Natural killer cell (primary cell): ENCODE measurements around the gene PLCB1. TPM values are rescaled to one million over a fixed set of nuclear protein-coding genes. Genes with fewer than 3 reads are reported as not detected.

ENCODE experiments used
- ATAC-seq, 3 donors: fragments of 150-1000 bp in 2 of 3; fragments of 200-7000 bp in 1 of 3; cut with Tn5 transposase; 1 replicate in 1 of 3; 2 replicates in 2 of 3; pipeline ENCODE4 v1.10.0; 2021; ENCODE audit warnings: mild to moderate bottlenecking in 2 of 3, moderate library complexity in 2 of 3
- DNase-seq, 2 donors: peaks; one replicate each; pipeline versions ENCODE4 v3.0.0 to v3.0.0-alpha.2; 2013 to 2021; ENCODE audit warnings: mixed read lengths in 1 of 2
- H3K27ac ChIP-seq: one replicate; pipeline ENCODE4 v1.5.1; 2013; ENCODE audit warnings: mild to moderate bottlenecking, low read length
- H3K27me3 ChIP-seq: one replicate; pipeline ENCODE4 v1.6.1; 2013; ENCODE audit warnings: low read length; ENCODE audit not compliant: control insufficient read depth, insufficient read depth
- H3K36me3 ChIP-seq: one replicate; pipeline ENCODE4 v1.6.1; 2013; ENCODE audit warnings: low read length; ENCODE audit not compliant: control insufficient read depth, insufficient read depth
- H3K4me1 ChIP-seq: one replicate; pipeline ENCODE4 v1.6.1; 2013; ENCODE audit warnings: low read length; ENCODE audit not compliant: control insufficient read depth, insufficient read depth
- H3K4me3 ChIP-seq: one replicate; pipeline ENCODE4 v1.5.1; 2013; ENCODE audit warnings: low read length
- H3K9me3 ChIP-seq: one replicate; pipeline ENCODE4 v1.6.1; 2013; ENCODE audit warnings: low read length; ENCODE audit not compliant: control insufficient read depth, insufficient read depth
- H3K27ac Mint-ChIP-seq, 2 donors: one replicate each; pipeline ENCODE4 v1.8.0; 2022; ENCODE audit warnings: mild to moderate bottlenecking in 2 of 2, mixed read lengths in 2 of 2, moderate library complexity in 1 of 2
- H3K27me3 Mint-ChIP-seq, 2 donors: one replicate each; pipeline ENCODE4 v1.8.0; 2022; ENCODE audit warnings: low read depth in 2 of 2, mixed read lengths in 2 of 2
- H3K36me3 Mint-ChIP-seq: one replicate; pipeline ENCODE4 v1.8.0; 2022; ENCODE audit warnings: mixed read lengths
- H3K4me1 Mint-ChIP-seq, 2 donors: one replicate each; pipeline ENCODE4 v1.8.0; 2022; ENCODE audit warnings: mixed read lengths in 2 of 2
- H3K4me3 Mint-ChIP-seq: one replicate; pipeline ENCODE4 v1.8.0; 2022; ENCODE audit warnings: mild to moderate bottlenecking, moderate library complexity, mixed read lengths
- H3K9me3 Mint-ChIP-seq, 2 donors: one replicate each; pipeline ENCODE4 v1.8.0; 2022; ENCODE audit warnings: mixed read lengths in 2 of 2
- CTCF ChIP-seq: fragments of 200-600 bp; IDR thresholded peaks from one replicate; pipeline ENCODE4 v1.8.0; 2022; ENCODE audit warnings: antibody characterized with exemption
- whole genome bisulfite sequencing: methylation state at CpG from one replicate; pipeline ENCODE4 v1.1.7; 2013; ENCODE audit warnings: missing lambda C conversion rate; ENCODE audit not compliant: insufficient coverage; 5-methylcytosine and 5-hydroxymethylcytosine counted together
- intact Hi-C: fragments of 100-400 bp; cut with micrococcal nuclease; formaldehyde crosslinking; loops from one replicate; pipeline ENCODE4 v1.14.2; 2022
- total RNA-seq, 4 donors: library from RNA; stranded (reverse); fragments of 120-200 nt in 1 of 4; gene quantifications; one replicate each; pipeline versions ENCODE4 v1.2.3 to v1.2.4, GENCODE V29; 2013 to 2022

PLCB1 gene
- total RNA-seq, 3 donors from 2014 or later (not counting 1 experiment from before 2014, with no cell fraction given) = 48.7 to 66.2 (median 57.7) TPM

DNA sequence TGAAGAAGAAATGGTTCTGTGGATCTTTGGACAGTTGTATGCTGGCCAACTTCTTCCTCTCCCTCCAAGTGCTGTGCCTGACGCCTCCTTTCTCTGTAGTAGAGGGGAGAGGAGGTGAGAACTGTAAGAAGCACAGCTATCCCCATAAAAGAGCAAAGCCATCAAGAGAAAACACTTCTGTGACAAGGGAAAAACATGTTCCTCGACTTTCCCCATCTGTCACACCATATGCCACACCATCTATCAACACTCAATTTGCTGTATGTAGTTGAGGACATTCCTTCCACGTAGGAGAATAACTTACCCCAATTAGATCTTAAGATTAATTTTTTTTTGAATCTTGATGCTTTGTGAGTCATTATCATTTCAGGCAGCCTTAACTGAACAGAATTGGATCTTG, 780.7 kb downstream of the PLCB1 start:
- intact Hi-C loops = no loop called here
- H3K4me1 Mint-ChIP-seq = no peaks in the 10 kb centered on the region
- H3K9me3 Mint-ChIP-seq = peaks cover 5 to 12% of the 10 kb centered on the region in 2 donors
- H3K27me3 ChIP-seq = no peaks in the 10 kb centered on the region
- 100% methylated on average over 1 of the region's 3 CpGs for WGBS
- no peak overlapping the region for H3K4me3 Mint-ChIP-seq
- no peak for TF ChIP-seq CTCF
- no peaks in the 10 kb centered on the region for H3K36me3 ChIP-seq
- H3K27ac ChIP-seq = no peak overlapping the region
- H3K4me3 ChIP-seq = no peak overlapping the region
- no peaks in the 10 kb centered on the region for H3K9me3 ChIP-seq
- ATAC-seq (no peak), DNase-seq (no peak)
- H3K27ac Mint-ChIP-seq = no peak overlapping the region
- H3K27me3 Mint-ChIP-seq = no peaks in the 10 kb centered on the region
- H3K36me3 Mint-ChIP-seq = no peaks in the 10 kb centered on the region
- no peaks in the 10 kb centered on the region for H3K4me1 ChIP-seq

- intact Hi-C loops = no loop called here
- H3K4me3 ChIP-seq = no peak overlapping the region
- Mint-ChIP-seq H3K36me3 (no peaks in the 10 kb centered on the region), H3K4me3 (no peak overlapping the region), H3K27me3 (no peaks in the 10 kb centered on the region), H3K4me1 (no peaks in the 10 kb centered on the region), H3K9me3 (peaks cover 5 to 10% of the 10 kb centered on the region in 2 donors), H3K27ac (no peak overlapping the region)
- DNase-seq (no peak), ATAC-seq (no peak)
- no peak for TF ChIP-seq CTCF
- no peaks in the 10 kb centered on the region for H3K36me3 ChIP-seq
- H3K4me1 ChIP-seq = no peaks in the 10 kb centered on the region
- H3K27me3 ChIP-seq = no peaks in the 10 kb centered on the region
- H3K9me3 ChIP-seq = no peaks in the 10 kb centered on the region
- no peak overlapping the region for H3K27ac ChIP-seq
Measured at GRCh38 chr20:8913456-8913855, 781.4 kb downstream of the PLCB1 start.

GRCh38 chr20:8914421-8914820, 782.4 kb downstream of the PLCB1 start:
- no peak for ATAC-seq
- no peaks in the 10 kb centered on the region for H3K36me3 ChIP-seq
- no peak overlapping the region for H3K4me3 ChIP-seq
- no peaks in the 10 kb centered on the region for H3K27me3 ChIP-seq
- DNase-seq = no peak
- Mint-ChIP-seq H3K27me3 (no peaks in the 10 kb centered on the region), H3K4me1 (no peaks in the 10 kb centered on the region), H3K9me3 (peaks cover 5 to 10% of the 10 kb centered on the region in 2 donors), H3K27ac (no peak overlapping the region), H3K36me3 (no peaks in the 10 kb centered on the region), H3K4me3 (no peak overlapping the region)
- H3K9me3 ChIP-seq = no peaks in the 10 kb centered on the region
- intact Hi-C loops = no loop called here
- no peaks in the 10 kb centered on the region for H3K4me1 ChIP-seq
- 83% methylated on average over 1 of the region's 1 CpG for WGBS
- no peak overlapping the region for H3K27ac ChIP-seq
- no peak for TF ChIP-seq CTCF

GRCh38 chr20:8917084-8917483, 785.0 kb downstream of the PLCB1 start:
- ATAC-seq (no peak), DNase-seq (no peak)
- no peak for TF ChIP-seq CTCF
- H3K36me3 ChIP-seq = no peaks in the 10 kb centered on the region
- Mint-ChIP-seq H3K27me3 (no peaks in the 10 kb centered on the region), H3K4me3 (no peak overlapping the region), H3K4me1 (no peaks in the 10 kb centered on the region), H3K9me3 (peaks cover 5 to 10% of the 10 kb centered on the region in 2 donors), H3K27ac (no peak overlapping the region), H3K36me3 (no peaks in the 10 kb centered on the region)
- no peaks in the 10 kb centered on the region for H3K4me1 ChIP-seq
- intact Hi-C loops = no loop called here
- H3K9me3 ChIP-seq = no peaks in the 10 kb centered on the region
- no peaks in the 10 kb centered on the region for H3K27me3 ChIP-seq
- H3K27ac ChIP-seq = no peak overlapping the region
- H3K4me3 ChIP-seq = no peak overlapping the region
